Liver (tissue), 9 donors: ENCODE data around the gene BCAT1. TPM values are rescaled to one million over a fixed set of nuclear protein-coding genes. Genes with fewer than 3 reads are reported as not detected.

Experiments used
- DNase-seq: peaks from one replicate; pipeline ENCODE4 v3.0.0-alpha.2; 2017; ENCODE audit warnings: low spot score
- H3K27ac ChIP-seq, 2 donors: one replicate each; pipeline ENCODE4 v1.7.0; 2013; ENCODE audit warnings: inconsistent platforms in 2 of 2, low read length in 2 of 2, control low read depth in 1 of 2, low read depth in 1 of 2, mild to moderate bottlenecking in 1 of 2
- H3K27me3 ChIP-seq, 4 donors: one replicate each; pipeline versions ENCODE4 v1.6.1 to v1.7.0; 2013; ENCODE audit warnings: low read length in 3 of 4, inconsistent platforms in 1 of 4, mild to moderate bottlenecking in 1 of 4, moderate library complexity in 1 of 4; ENCODE audit not compliant: control insufficient read depth in 4 of 4, insufficient read depth in 4 of 4
- H3K36me3 ChIP-seq, 4 donors: one replicate each; pipeline versions ENCODE4 v1.6.1 to v1.7.0; 2013; ENCODE audit warnings: low read length in 3 of 4, mild to moderate bottlenecking in 3 of 4, low read depth in 1 of 4, moderate library complexity in 1 of 4; ENCODE audit not compliant: control insufficient read depth in 4 of 4, insufficient read depth in 3 of 4
- H3K4me1 ChIP-seq, 4 donors: one replicate each; pipeline versions ENCODE4 v1.6.1 to v1.7.0; 2013; ENCODE audit warnings: low read length in 3 of 4, mild to moderate bottlenecking in 3 of 4, moderate library complexity in 1 of 4; ENCODE audit not compliant: control insufficient read depth in 4 of 4, insufficient read depth in 4 of 4
- H3K4me3 ChIP-seq, 3 donors: one replicate each; pipeline versions ENCODE4 v1.6.1 to v1.7.0; 2013; ENCODE audit warnings: low read length in 3 of 3, control low read depth in 1 of 3, low read depth in 1 of 3, mild to moderate bottlenecking in 1 of 3
- H3K9ac ChIP-seq, 2 donors: one replicate each; pipeline ENCODE4 v1.7.0; 2013; ENCODE audit warnings: low read length in 2 of 2, mild to moderate bottlenecking in 2 of 2, moderate library complexity in 2 of 2, control low read depth in 1 of 2, low read depth in 1 of 2
- H3K9me3 ChIP-seq, 4 donors: one replicate each; pipeline versions ENCODE4 v1.6.1 to v1.7.0; 2013; ENCODE audit warnings: low read length in 3 of 4; ENCODE audit not compliant: control insufficient read depth in 4 of 4
- EGR1 ChIP-seq, 2 donors: IDR thresholded peaks; 2 replicates each; pipeline ENCODE4 v1.6.1; 2016 to 2018; ENCODE audit warnings: antibody characterized with exemption in 2 of 2, low read depth in 2 of 2
- FOXA1 ChIP-seq: IDR thresholded peaks from 2 replicates; pipeline ENCODE4 v1.6.1; 2016; ENCODE audit warnings: antibody characterized with exemption
- FOXA2 ChIP-seq: IDR thresholded peaks from 2 replicates; pipeline ENCODE4 v1.6.1; 2016; ENCODE audit warnings: antibody characterized with exemption
- GABPA ChIP-seq, 2 donors: IDR thresholded peaks in 1 of 2; conservative IDR thresholded peaks in 1 of 2; 2 replicates each; pipeline ENCODE4 v1.6.1; 2016; ENCODE audit warnings: antibody characterized with exemption in 2 of 2, mild to moderate bottlenecking in 1 of 2, moderate library complexity in 1 of 2
- HNF4A ChIP-seq, 2 donors: conservative IDR thresholded peaks; 2 replicates each; pipeline ENCODE4 v1.6.1; 2016; ENCODE audit warnings: antibody characterized with exemption in 2 of 2, mild to moderate bottlenecking in 2 of 2
- HNF4G ChIP-seq: IDR thresholded peaks from 2 replicates; pipeline ENCODE4 v1.6.1; 2016; ENCODE audit warnings: antibody characterized with exemption
- JUND ChIP-seq, 2 donors: IDR thresholded peaks; 2 replicates each; pipeline ENCODE4 v1.6.1; 2016; ENCODE audit warnings: antibody characterized with exemption in 2 of 2
- NR2F2 ChIP-seq: IDR thresholded peaks from 2 replicates; pipeline ENCODE4 v1.6.1; 2016; ENCODE audit warnings: antibody characterized with exemption
- RAD21 ChIP-seq, 2 donors: IDR thresholded peaks; 2 replicates each; pipeline ENCODE4 v1.6.1; 2016; ENCODE audit warnings: antibody characterized with exemption in 2 of 2, mild to moderate bottlenecking in 2 of 2
- RXRA ChIP-seq, 2 donors: IDR thresholded peaks; 2 replicates each; pipeline ENCODE4 v1.6.1; 2017 to 2018; ENCODE audit warnings: antibody characterized with exemption in 2 of 2, mild to moderate bottlenecking in 1 of 2
- SP1 ChIP-seq: IDR thresholded peaks from 2 replicates; pipeline ENCODE4 v1.6.1; 2018; ENCODE audit warnings: antibody characterized with exemption, mild to moderate bottlenecking
- TAF1 ChIP-seq: conservative IDR thresholded peaks from 2 replicates; pipeline ENCODE4 v1.6.1; 2016; ENCODE audit warnings: antibody characterized with exemption, mild to moderate bottlenecking
- YY1 ChIP-seq: IDR thresholded peaks from 2 replicates; pipeline ENCODE4 v1.6.1; 2016; ENCODE audit warnings: antibody characterized with exemption, mild to moderate bottlenecking
- WGBS: extraction: QIAGEN DNeasy Blood & Tissue Kit; methylation state at CpG from one replicate; pipeline ENCODE4 v1.1.7; 2013; 5-methylcytosine and 5-hydroxymethylcytosine counted together
- polyA plus RNA-seq, 2 donors: library from polyadenylated mRNA; stranded (reverse) in 1 of 2; unstranded in 1 of 2; fragments of 200-250 nt in 1 of 2; fragments of >200 nt in 1 of 2; fragmentation: Nextera tagmentation in 1 of 2; extraction: Ambion mirVana in 1 of 2; gene quantifications; one replicate each; pipeline versions ENCODE4 v1.2.1 to v1.2.3, GENCODE V29; 2013 to 2015
- total RNA-seq, 2 donors: library from RNA; depleted of rRNA; stranded (reverse); fragments of >200 nt; gene quantifications; one replicate each; pipeline ENCODE4 v1.2.3, GENCODE V29; 2014
- TF ChIP-seq, protein P1 (sequence below): fragments of 150-350 bp; IDR thresholded peaks from 2 replicates; pipeline ENCODE4 v1.5.1; 2017; ENCODE audit warnings: improper control_type of control experiment, low read depth, low read length; ENCODE audit not compliant: missing input control
- TF ChIP-seq, protein P2 (sequence below): IDR thresholded peaks from 2 replicates; pipeline ENCODE4 v1.6.1; 2016; ENCODE audit warnings: antibody characterized with exemption
- TF ChIP-seq, protein P3 (sequence below): IDR thresholded peaks from 2 replicates; pipeline ENCODE4 v1.6.1; 2016; ENCODE audit warnings: antibody characterized with exemption, mild to moderate bottlenecking
- TF ChIP-seq, protein P4 (sequence below): IDR thresholded peaks from 2 replicates; pipeline ENCODE4 v1.6.1; 2016; ENCODE audit warnings: antibody characterized with exemption
- TF ChIP-seq, protein P5 (sequence below): IDR thresholded peaks from 2 replicates; pipeline ENCODE4 v1.6.1; 2016; ENCODE audit warnings: antibody characterized with exemption
- donor health status: healthy.
- donor health status: healthy.
- donor health status: healthy.
- donor health status: healthy.
- donor health status: healthy.

Gene BCAT1
- total and polyA plus RNA-seq, 4 donors = 0.14 to 10.0 (median 0.85) TPM

DNA sequence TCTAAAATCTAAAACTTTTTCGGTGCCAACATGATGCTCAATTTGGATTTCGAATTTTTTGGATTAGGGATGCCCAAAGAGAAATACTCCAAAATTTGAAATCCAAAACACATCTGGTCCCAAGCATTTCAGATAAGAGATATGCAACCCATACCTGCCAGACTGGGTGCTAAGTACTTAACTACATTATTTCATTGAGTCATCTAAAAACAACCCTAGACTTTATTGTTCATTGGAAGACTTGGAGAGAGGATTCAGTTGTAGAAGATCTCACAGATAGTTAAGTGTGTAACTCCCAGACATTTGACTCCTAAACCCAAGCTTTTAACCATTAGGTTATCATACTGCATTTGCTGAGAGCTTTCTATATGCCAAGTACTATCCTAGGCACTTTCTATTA is 102.2 kb downstream of the BCAT1 start:
- H3K27me3 ChIP-seq = peaks cover 0 to 2% (median 0%) of the 10 kb centered on the region in 4 donors
- no peak overlapping the region for H3K27ac ChIP-seq
- DNase-seq = no peak
- no peak overlapping the region for H3K4me3 ChIP-seq
- no peak overlapping the region for H3K9ac ChIP-seq
- TF ChIP-seq HNF4G (no peak), FOXA2 (no peak), NR2F2 (no peak), GABPA (IDR thresholded peaks at IDR 0.05 in 1 of 2, conservative IDR thresholded peaks at IDR 0.05 in 1 of 2) (no peak), RAD21 (IDR thresholded peaks at IDR 0.05) (no peak), TAF1 (no peak), RXRA (IDR thresholded peaks at IDR 0.05) (no peak), SP1 (no peak), HNF4A (conservative IDR thresholded peaks at IDR 0.05) (no peak), YY1 (no peak), JUND (IDR thresholded peaks at IDR 0.05) (no peak), FOXA1 (no peak), EGR1 (IDR thresholded peaks at IDR 0.05; ENCODE audit: low read depth in 2 of 2) (no peak)
- TF ChIP-seq, protein P1, sequence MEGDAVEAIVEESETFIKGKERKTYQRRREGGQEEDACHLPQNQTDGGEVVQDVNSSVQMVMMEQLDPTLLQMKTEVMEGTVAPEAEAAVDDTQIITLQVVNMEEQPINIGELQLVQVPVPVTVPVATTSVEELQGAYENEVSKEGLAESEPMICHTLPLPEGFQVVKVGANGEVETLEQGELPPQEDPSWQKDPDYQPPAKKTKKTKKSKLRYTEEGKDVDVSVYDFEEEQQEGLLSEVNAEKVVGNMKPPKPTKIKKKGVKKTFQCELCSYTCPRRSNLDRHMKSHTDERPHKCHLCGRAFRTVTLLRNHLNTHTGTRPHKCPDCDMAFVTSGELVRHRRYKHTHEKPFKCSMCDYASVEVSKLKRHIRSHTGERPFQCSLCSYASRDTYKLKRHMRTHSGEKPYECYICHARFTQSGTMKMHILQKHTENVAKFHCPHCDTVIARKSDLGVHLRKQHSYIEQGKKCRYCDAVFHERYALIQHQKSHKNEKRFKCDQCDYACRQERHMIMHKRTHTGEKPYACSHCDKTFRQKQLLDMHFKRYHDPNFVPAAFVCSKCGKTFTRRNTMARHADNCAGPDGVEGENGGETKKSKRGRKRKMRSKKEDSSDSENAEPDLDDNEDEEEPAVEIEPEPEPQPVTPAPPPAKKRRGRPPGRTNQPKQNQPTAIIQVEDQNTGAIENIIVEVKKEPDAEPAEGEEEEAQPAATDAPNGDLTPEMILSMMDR = no peak
- TF ChIP-seq, protein P2, sequence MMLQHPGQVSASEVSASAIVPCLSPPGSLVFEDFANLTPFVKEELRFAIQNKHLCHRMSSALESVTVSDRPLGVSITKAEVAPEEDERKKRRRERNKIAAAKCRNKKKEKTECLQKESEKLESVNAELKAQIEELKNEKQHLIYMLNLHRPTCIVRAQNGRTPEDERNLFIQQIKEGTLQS = no peak
- TF ChIP-seq, protein P3, sequence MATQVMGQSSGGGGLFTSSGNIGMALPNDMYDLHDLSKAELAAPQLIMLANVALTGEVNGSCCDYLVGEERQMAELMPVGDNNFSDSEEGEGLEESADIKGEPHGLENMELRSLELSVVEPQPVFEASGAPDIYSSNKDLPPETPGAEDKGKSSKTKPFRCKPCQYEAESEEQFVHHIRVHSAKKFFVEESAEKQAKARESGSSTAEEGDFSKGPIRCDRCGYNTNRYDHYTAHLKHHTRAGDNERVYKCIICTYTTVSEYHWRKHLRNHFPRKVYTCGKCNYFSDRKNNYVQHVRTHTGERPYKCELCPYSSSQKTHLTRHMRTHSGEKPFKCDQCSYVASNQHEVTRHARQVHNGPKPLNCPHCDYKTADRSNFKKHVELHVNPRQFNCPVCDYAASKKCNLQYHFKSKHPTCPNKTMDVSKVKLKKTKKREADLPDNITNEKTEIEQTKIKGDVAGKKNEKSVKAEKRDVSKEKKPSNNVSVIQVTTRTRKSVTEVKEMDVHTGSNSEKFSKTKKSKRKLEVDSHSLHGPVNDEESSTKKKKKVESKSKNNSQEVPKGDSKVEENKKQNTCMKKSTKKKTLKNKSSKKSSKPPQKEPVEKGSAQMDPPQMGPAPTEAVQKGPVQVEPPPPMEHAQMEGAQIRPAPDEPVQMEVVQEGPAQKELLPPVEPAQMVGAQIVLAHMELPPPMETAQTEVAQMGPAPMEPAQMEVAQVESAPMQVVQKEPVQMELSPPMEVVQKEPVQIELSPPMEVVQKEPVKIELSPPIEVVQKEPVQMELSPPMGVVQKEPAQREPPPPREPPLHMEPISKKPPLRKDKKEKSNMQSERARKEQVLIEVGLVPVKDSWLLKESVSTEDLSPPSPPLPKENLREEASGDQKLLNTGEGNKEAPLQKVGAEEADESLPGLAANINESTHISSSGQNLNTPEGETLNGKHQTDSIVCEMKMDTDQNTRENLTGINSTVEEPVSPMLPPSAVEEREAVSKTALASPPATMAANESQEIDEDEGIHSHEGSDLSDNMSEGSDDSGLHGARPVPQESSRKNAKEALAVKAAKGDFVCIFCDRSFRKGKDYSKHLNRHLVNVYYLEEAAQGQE = no peak
- TF ChIP-seq, protein P4, sequence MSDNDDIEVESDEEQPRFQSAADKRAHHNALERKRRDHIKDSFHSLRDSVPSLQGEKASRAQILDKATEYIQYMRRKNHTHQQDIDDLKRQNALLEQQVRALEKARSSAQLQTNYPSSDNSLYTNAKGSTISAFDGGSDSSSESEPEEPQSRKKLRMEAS = no peak
- TF ChIP-seq, protein P5, sequence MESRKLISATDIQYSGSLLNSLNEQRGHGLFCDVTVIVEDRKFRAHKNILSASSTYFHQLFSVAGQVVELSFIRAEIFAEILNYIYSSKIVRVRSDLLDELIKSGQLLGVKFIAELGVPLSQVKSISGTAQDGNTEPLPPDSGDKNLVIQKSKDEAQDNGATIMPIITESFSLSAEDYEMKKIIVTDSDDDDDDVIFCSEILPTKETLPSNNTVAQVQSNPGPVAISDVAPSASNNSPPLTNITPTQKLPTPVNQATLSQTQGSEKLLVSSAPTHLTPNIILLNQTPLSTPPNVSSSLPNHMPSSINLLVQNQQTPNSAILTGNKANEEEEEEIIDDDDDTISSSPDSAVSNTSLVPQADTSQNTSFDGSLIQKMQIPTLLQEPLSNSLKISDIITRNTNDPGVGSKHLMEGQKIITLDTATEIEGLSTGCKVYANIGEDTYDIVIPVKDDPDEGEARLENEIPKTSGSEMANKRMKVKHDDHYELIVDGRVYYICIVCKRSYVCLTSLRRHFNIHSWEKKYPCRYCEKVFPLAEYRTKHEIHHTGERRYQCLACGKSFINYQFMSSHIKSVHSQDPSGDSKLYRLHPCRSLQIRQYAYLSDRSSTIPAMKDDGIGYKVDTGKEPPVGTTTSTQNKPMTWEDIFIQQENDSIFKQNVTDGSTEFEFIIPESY = no peak
- H3K4me1 ChIP-seq = no peaks in the 10 kb centered on the region
- no peaks in the 10 kb centered on the region for H3K9me3 ChIP-seq
- H3K36me3 ChIP-seq = no peaks in the 10 kb centered on the region
- 94% methylated on average over 2 of the region's 2 CpGs for WGBS
